WERI-Rb-1 (cell line): ENCODE measurements around the gene TDP2.

Source experiments
- DNase-seq: peaks from one replicate; pipeline ENCODE4 v3.0.0-alpha.2; 2020
- H3K27ac ChIP-seq: fragments of 250-450 bp; sonication (Bioruptor Pico); 2 replicates; pipeline ENCODE4 v1.5.1; 2020; ENCODE audit warnings: mild to moderate bottlenecking, moderate library complexity
- H3K27me3 ChIP-seq: fragments of 250-450 bp; sonication (Bioruptor Pico); 2 replicates; pipeline ENCODE4 v1.5.1; 2021; ENCODE audit warnings: mild to moderate bottlenecking, low read depth, moderate library complexity; ENCODE audit not compliant: insufficient read depth, severe bottlenecking
- H3K36me3 ChIP-seq: fragments of 250-450 bp; sonication (Bioruptor Pico); 2 replicates; pipeline ENCODE4 v1.5.1; 2020; ENCODE audit warnings: mild to moderate bottlenecking, moderate library complexity
- H3K4me3 ChIP-seq: 2 replicates; pipeline ENCODE4 v1.5.1; 2011; ENCODE audit warnings: low read depth, mild to moderate bottlenecking, control low read depth, low read length
- H3K9me3 ChIP-seq: fragments of 250-450 bp; sonication (Bioruptor Pico); 2 replicates; pipeline ENCODE4 v1.5.1; 2021; ENCODE audit warnings: mild to moderate bottlenecking, moderate library complexity; ENCODE audit not compliant: severe bottlenecking
- CTCF ChIP-seq: IDR thresholded peaks from 2 replicates; pipeline ENCODE4 v1.5.1; 2011; ENCODE audit warnings: low read depth, mild to moderate bottlenecking, control low read depth, inconsistent platforms, low read length

TDP2 gene

DNA sequence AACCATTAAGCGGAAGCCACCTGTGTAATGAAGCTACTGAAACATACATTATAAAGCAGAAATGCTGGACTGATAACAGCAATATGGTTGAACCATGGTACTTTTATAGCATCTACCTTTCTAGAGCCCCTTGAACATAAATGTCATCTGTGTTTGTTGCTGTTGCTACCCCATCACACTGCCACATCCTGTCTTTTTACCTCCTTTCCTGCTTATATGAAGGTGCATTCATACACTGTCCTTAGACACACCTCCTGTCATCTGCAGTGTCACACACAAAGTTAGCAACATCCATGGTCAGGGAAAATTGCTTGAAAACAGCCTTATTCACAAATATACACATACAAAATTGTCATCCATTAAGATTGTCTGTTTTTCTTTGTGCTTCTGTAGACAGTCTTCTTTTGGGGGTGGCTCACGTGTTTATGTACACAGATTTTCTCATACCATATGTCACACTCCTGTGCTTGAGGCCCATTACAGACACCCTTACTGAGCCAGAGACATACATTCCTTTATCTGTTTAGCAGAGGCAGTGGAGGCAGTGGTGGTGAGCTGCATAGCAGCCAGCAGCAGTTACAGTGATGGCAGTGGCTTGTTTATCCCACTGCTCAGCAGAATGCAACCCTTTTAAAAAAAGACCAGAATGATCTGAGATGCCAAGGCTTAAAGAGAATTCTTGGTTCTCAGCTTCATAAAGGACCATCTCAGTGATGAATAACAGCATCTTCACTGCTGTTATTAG, 26.3 kb upstream of the TDP2 start:
- Histone ChIP-seq H3K27me3 (no peaks in the 10 kb centered on the region), H3K9me3 (no peaks in the 10 kb centered on the region), H3K36me3 (peaks cover under 1% of the 10 kb centered on the region), H3K27ac (no peak overlapping the region), H3K4me3 (no peak overlapping the region)
- no peak for DNase-seq
- TF ChIP-seq CTCF, result no peak; the same call in 1 of the 2 replicates

- no peaks in the 10 kb centered on the region for H3K27me3 ChIP-seq
- DNase-seq, result no peak
- no peak overlapping the region for H3K27ac ChIP-seq
These were observed 25.7 kb upstream of the TDP2 start for GRCh38 chr6:24692415-24692814.

GRCh38 chr6:24692003-24692402, 25.3 kb upstream of the TDP2 start:
- no peaks in the 10 kb centered on the region; the same call in 1 of the 2 replicates for H3K36me3 ChIP-seq
- no peak for TF ChIP-seq CTCF
- H3K4me3 ChIP-seq, result no peak overlapping the region
- no peaks in the 10 kb centered on the region for H3K9me3 ChIP-seq
- no peaks in the 10 kb centered on the region for H3K27me3 ChIP-seq
- no peak for DNase-seq
- H3K27ac ChIP-seq, result no peak overlapping the region

More at GRCh38 chr6:24692415-24692814, 25.7 kb upstream of the TDP2 start:
- Histone ChIP-seq H3K36me3 (no peaks in the 10 kb centered on the region; the same call in 1 of the 2 replicates), H3K9me3 (no peaks in the 10 kb centered on the region), H3K4me3 (no peak overlapping the region)
- TF ChIP-seq CTCF, result no peak

DNA sequence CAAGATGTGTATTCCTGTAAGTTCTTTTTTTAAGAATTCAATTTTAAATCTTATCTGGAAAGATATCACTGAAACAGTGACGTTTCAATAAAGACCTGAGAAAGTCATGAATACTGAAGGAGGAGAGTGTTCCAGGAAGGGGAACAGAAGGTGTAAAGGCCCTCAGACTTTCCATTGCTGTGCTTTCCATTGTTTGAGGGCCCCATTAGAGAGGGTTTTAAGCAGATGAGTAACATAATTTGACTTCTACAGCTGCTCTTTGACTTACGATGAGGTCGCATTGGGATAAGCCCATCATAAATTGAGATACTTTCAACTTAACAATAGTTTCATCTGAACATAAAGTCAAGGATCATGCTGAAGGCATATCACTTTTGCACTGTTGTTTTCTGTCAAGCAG, 24.9 kb upstream of the TDP2 start:
- H3K4me3 ChIP-seq, result no peak overlapping the region
- DNase-seq, result no peak
- H3K27ac ChIP-seq, result no peak overlapping the region
- H3K36me3 ChIP-seq, result no peaks in the 10 kb centered on the region; the same call in 1 of the 2 replicates
- H3K9me3 ChIP-seq, result no peaks in the 10 kb centered on the region
- TF ChIP-seq CTCF, result no peak
- no peaks in the 10 kb centered on the region for H3K27me3 ChIP-seq

GRCh38 chr6:24690593-24690992, 23.9 kb upstream of the TDP2 start:
- DNase-seq, result no peak
- no peak overlapping the region for H3K27ac ChIP-seq
- no peaks in the 10 kb centered on the region for H3K27me3 ChIP-seq
- no peaks in the 10 kb centered on the region; the same call in 1 of the 2 replicates for H3K36me3 ChIP-seq
- H3K9me3 ChIP-seq, result no peaks in the 10 kb centered on the region
- no peak overlapping the region for H3K4me3 ChIP-seq
- no peak for TF ChIP-seq CTCF

- H3K4me3 ChIP-seq, result no peak overlapping the region
- DNase-seq, result no peak
- H3K27ac ChIP-seq, result no peak overlapping the region
- no peaks in the 10 kb centered on the region for H3K27me3 ChIP-seq
- no peaks in the 10 kb centered on the region; the same call in 1 of the 2 replicates for H3K36me3 ChIP-seq
- no peaks in the 10 kb centered on the region for H3K9me3 ChIP-seq
- TF ChIP-seq CTCF, result no peak
These were observed 23.3 kb upstream of the TDP2 start for GRCh38 chr6:24689964-24690363.
